Measurements from ENCODE around the gene KRTAP27-1. TPM values are rescaled to one million over a fixed set of nuclear protein-coding genes. Genes with fewer than 3 reads are reported as not detected.

KRTAP27-1 gene
- total and polyA plus RNA-seq, 8 donors: not detected

- H3K4me3 ChIP-seq: no peak overlapping the region
- WGBS, 5 donors: 46 to 58% (median 55%) methylated on average over 2 of the region's 2 CpGs
- intact Hi-C loops (cut with DNase I; ENCODE audit: low total_unique reads): no loop called here
Measured at GRCh38 chr21:30345014-30345413, 7.5 kb upstream of the KRTAP27-1 start.

GRCh38 chr21:30340714-30341573, 3.5 kb upstream of the KRTAP27-1 start:
- no peak overlapping the region for H3K4me3 ChIP-seq
- no peaks in the 10 kb centered on the region for H3K4me1 ChIP-seq
- TF ChIP-seq EP300 (IDR thresholded peaks at IDR 0.05) (no peak), CTCF (IDR thresholded peaks at IDR 0.05) (peak in 5 of 7 experiments; percentile 53 to 88 (median 78)), POLR2AphosphoS5 (IDR thresholded peaks at IDR 0.05) (no peak)
- no peaks in the 10 kb centered on the region for H3K36me3 ChIP-seq
- H3K27ac ChIP-seq: no peak overlapping the region
- H3K9me3 ChIP-seq: peaks cover 0 to 4% (median 0%) of the 10 kb centered on the region in 4 donors
- 80 to 89% (median 87%) methylated on average over 2 of the region's 2 CpGs for WGBS, 5 donors
- intact Hi-C loops (cut with DNase I; ENCODE audit: low total_unique reads): no loop called here
- no peaks in the 10 kb centered on the region for H3K27me3 ChIP-seq
- peak; percentile 50 to 56 for DNase-seq

More at GRCh38 chr21:30345014-30345413, 7.5 kb upstream of the KRTAP27-1 start:
- H3K36me3 ChIP-seq: no peaks in the 10 kb centered on the region
- DNase-seq: no peak
- no peaks in the 10 kb centered on the region for H3K27me3 ChIP-seq
- no peak for TF ChIP-seq CTCF (IDR thresholded peaks at IDR 0.05)
- no peak for TF ChIP-seq POLR2A (IDR thresholded peaks at IDR 0.05)
- TF ChIP-seq EP300 (IDR thresholded peaks at IDR 0.05): no peak
- no peak for TF ChIP-seq POLR2AphosphoS5 (IDR thresholded peaks at IDR 0.05)
- no peak overlapping the region for H3K27ac ChIP-seq
- peaks cover 0 to 4% (median 0%) of the 10 kb centered on the region in 4 donors for H3K9me3 ChIP-seq
- no peaks in the 10 kb centered on the region for H3K4me1 ChIP-seq

- no peak for DNase-seq
- no peaks in the 10 kb centered on the region for H3K36me3 ChIP-seq
- intact Hi-C loops (cut with DNase I; ENCODE audit: low total_unique reads): loop anchor here (10.0 kb wide), 1 partner anchor 736 kb away; no protein-coding TSS in a partner anchor
- no peak overlapping the region for H3K27ac ChIP-seq
- no peak overlapping the region for H3K4me3 ChIP-seq
- no peaks in the 10 kb centered on the region for H3K9me3 ChIP-seq
- no peaks in the 10 kb centered on the region for H3K27me3 ChIP-seq
- TF ChIP-seq EP300 (IDR thresholded peaks at IDR 0.05) (no peak), POLR2AphosphoS5 (IDR thresholded peaks at IDR 0.05) (no peak)
- 72 to 91% (median 78%) methylated on average over 4 of the region's 4 CpGs for WGBS, 5 donors
- no peaks in the 10 kb centered on the region for H3K4me1 ChIP-seq
Measured at GRCh38 chr21:30338717-30339116, 1.2 kb upstream of the KRTAP27-1 start.

DNA sequence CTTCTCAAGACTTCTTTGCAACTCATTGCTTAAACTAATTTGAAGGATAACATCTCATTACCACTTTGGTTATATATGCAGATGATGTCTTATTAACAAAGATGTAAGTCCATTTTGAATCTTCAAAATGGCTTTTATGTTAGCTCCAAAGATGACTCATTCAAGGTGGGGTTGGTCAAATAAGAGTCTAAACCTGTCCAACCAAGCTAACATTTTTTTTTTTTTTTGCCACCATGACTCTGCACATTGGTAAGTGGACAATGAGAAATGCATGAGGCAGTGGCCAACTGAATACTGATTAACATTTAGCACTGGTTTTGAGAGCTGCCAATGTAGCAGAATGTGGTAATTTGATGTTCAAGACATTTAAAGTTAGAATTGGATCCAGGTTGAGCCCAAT, 278 bp upstream of the KRTAP27-1 start:
- no peak for DNase-seq
- Histone ChIP-seq H3K4me1 (no peaks in the 10 kb centered on the region), H3K27me3 (no peaks in the 10 kb centered on the region), H3K27ac (no peak overlapping the region), H3K4me3 (no peak overlapping the region), H3K9me3 (no peaks in the 10 kb centered on the region), H3K36me3 (no peaks in the 10 kb centered on the region)
- no peak for TF ChIP-seq POLR2AphosphoS5 (IDR thresholded peaks at IDR 0.05)
- TF ChIP-seq CTCF (IDR thresholded peaks at IDR 0.05): no peak
- no peak for TF ChIP-seq POLR2A (IDR thresholded peaks at IDR 0.05)
- no peak for TF ChIP-seq EP300 (IDR thresholded peaks at IDR 0.05)
- intact Hi-C loops (cut with DNase I; ENCODE audit: low total_unique reads): loop anchor here (10.0 kb wide), 1 partner anchor 737 kb away; no protein-coding TSS in a partner anchor

DNA sequence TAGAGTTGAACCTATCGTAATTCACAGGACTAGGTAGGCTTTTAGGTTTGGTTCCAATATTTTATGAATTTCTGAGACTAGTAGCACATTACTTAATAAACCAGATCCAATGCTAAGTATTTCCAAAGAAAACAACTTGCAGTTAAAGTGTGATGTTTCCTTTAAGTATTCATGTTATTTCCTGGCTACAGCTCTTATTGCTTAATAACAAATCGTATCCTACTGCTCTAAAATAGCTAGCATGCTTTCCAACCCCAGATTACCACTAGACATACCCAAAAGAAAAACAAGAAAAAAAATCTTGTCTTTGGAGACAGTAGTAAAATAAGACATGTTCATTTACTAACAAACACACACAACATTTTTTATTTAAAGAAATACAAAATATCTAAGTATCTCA, 898 bp downstream of the KRTAP27-1 start:
- H3K36me3 ChIP-seq: no peaks in the 10 kb centered on the region
- H3K9me3 ChIP-seq: no peaks in the 10 kb centered on the region
- no peaks in the 10 kb centered on the region for H3K4me1 ChIP-seq
- no peak overlapping the region for H3K4me3 ChIP-seq
- TF ChIP-seq POLR2AphosphoS5 (IDR thresholded peaks at IDR 0.05) (no peak), POLR2A (IDR thresholded peaks at IDR 0.05) (no peak), CTCF (IDR thresholded peaks at IDR 0.05) (no peak), EP300 (IDR thresholded peaks at IDR 0.05) (no peak)
- H3K27me3 ChIP-seq: no peaks in the 10 kb centered on the region
- intact Hi-C loops (cut with DNase I; ENCODE audit: low total_unique reads): loop anchor here (10.0 kb wide), 1 partner anchor 738 kb away; no protein-coding TSS in a partner anchor
- H3K27ac ChIP-seq: no peak overlapping the region
- no peak for DNase-seq
- 63 to 73% (median 65%) methylated on average over 2 of the region's 2 CpGs for WGBS, 5 donors

All from stomach (tissue), 9 donors.